ENCODE results near the gene PDGFD. TPM values are rescaled to one million over a fixed set of nuclear protein-coding genes. Genes with fewer than 3 reads are reported as not detected.
"Not testable (repeated sequence)": the region's sequence is repeated elsewhere in the genome, so short reads cannot be mapped to it uniquely, and the experiment has no call there.

The PDGFD gene
- total RNA-seq, 2 donors from 2014 or later = 14.4 to 27.8 TPM

GRCh38 chr11:104054911-104055529 lies 108.9 kb downstream of the PDGFD start:
- Histone ChIP-seq H3K36me3 (no peaks in the 10 kb centered on the region), H3K27ac (no peak overlapping the region), H3K9me3 (no peaks in the 10 kb centered on the region), H3K4me1 (no peaks in the 10 kb centered on the region), H3K4me3 (no peak overlapping the region), H3K27me3 (no peaks in the 10 kb centered on the region)
- TF ChIP-seq CTCF (IDR thresholded peaks at IDR 0.05) = no peak
- no peak for DNase-seq (ENCODE audit: low spot score)

GRCh38 chr11:104053743-104054478 lies 110.0 kb downstream of the PDGFD start:
- Histone ChIP-seq H3K36me3 (no peaks in the 10 kb centered on the region), H3K9me3 (no peaks in the 10 kb centered on the region), H3K27me3 (no peaks in the 10 kb centered on the region), H3K4me3 (no peak overlapping the region), H3K4me1 (no peaks in the 10 kb centered on the region), H3K27ac (no peak overlapping the region)
- no peak for TF ChIP-seq CTCF (IDR thresholded peaks at IDR 0.05)
- no peak for DNase-seq (ENCODE audit: low spot score)

- no peaks in the 10 kb centered on the region for H3K27me3 ChIP-seq
- H3K4me1 ChIP-seq = no peaks in the 10 kb centered on the region
- no peaks in the 10 kb centered on the region for H3K36me3 ChIP-seq
- TF ChIP-seq CTCF (IDR thresholded peaks at IDR 0.05) = no peak
- no peak overlapping the region for H3K27ac ChIP-seq
- H3K9me3 ChIP-seq = no peaks in the 10 kb centered on the region
- no peak for DNase-seq (ENCODE audit: low spot score)
- no peak overlapping the region for H3K4me3 ChIP-seq
These were observed 112.2 kb downstream of the PDGFD start for GRCh38 chr11:104051778-104052177.

- Histone ChIP-seq H3K4me1 (no peaks in the 10 kb centered on the region), H3K9me3 (no peaks in the 10 kb centered on the region), H3K4me3 (no peak overlapping the region), H3K36me3 (no peaks in the 10 kb centered on the region), H3K27ac (no peak overlapping the region), H3K27me3 (no peaks in the 10 kb centered on the region)
- no peak for TF ChIP-seq CTCF (IDR thresholded peaks at IDR 0.05)
- DNase-seq (ENCODE audit: low spot score) = no peak
These were observed 114.8 kb downstream of the PDGFD start for GRCh38 chr11:104049116-104049515.

- not testable (repeated sequence) for H3K27me3 ChIP-seq; H3K4me1 ChIP-seq; H3K27ac ChIP-seq; H3K36me3 ChIP-seq; H3K9me3 ChIP-seq; DNase-seq (ENCODE audit: low spot score); H3K4me3 ChIP-seq
These were observed 117.1 kb downstream of the PDGFD start for GRCh38 chr11:104046858-104047257.

- Histone ChIP-seq H3K4me1 (no peaks in the 10 kb centered on the region), H3K36me3 (no peaks in the 10 kb centered on the region), H3K27me3 (no peaks in the 10 kb centered on the region), H3K9me3 (no peaks in the 10 kb centered on the region), H3K27ac (no peak overlapping the region), H3K4me3 (no peak overlapping the region)
- no peak for DNase-seq (ENCODE audit: low spot score)
- TF ChIP-seq CTCF (IDR thresholded peaks at IDR 0.05) = no peak
These were observed 117.6 kb downstream of the PDGFD start for GRCh38 chr11:104046331-104046730.

Data from right atrium auricular region (tissue), 2 donors.